Ovary (tissue), 3 donors: Measurements from ENCODE around the gene FAM53A.

Source experiments
- POLR2A ChIP-seq: fragments of 450-650 bp; IDR thresholded peaks from one replicate; pipeline ENCODE4 v1.6.1; 2017; ENCODE audit warnings: antibody characterized with exemption, mild to moderate bottlenecking, moderate library complexity
- TF ChIP-seq, protein P1 (sequence below), 3 donors: fragments of 450-650 bp in 2 of 3; fragments of 200-600 bp in 1 of 3; IDR thresholded peaks; one replicate each; pipeline versions ENCODE4 v1.5.1 to v1.8.0; 2016 to 2022; ENCODE audit warnings: antibody characterized with exemption in 3 of 3, mild to moderate bottlenecking in 1 of 3
- donor health status: DM: no; HTN: no; CAD: no.

DNA sequence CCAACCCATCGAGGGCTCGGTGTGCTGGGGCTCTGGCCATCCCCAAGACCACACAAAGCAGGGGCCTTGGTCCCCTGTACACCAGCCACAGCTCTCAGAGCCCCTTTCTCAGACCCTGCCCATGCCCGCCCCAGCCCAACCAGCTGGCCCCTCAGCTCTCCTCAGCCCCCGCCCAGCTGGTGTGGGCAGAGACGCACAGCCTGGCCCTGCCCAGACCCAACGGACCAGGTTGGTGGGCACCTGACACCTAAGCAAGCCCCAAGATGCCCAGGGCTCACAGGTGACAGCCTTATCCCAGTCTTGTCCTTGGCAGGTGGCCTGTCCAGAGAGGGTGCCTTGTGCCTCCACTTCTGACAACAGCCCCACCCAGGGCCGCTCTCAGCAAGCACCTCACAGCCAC lies 42.4 kb downstream of the FAM53A start:
- TF ChIP-seq, protein P1, sequence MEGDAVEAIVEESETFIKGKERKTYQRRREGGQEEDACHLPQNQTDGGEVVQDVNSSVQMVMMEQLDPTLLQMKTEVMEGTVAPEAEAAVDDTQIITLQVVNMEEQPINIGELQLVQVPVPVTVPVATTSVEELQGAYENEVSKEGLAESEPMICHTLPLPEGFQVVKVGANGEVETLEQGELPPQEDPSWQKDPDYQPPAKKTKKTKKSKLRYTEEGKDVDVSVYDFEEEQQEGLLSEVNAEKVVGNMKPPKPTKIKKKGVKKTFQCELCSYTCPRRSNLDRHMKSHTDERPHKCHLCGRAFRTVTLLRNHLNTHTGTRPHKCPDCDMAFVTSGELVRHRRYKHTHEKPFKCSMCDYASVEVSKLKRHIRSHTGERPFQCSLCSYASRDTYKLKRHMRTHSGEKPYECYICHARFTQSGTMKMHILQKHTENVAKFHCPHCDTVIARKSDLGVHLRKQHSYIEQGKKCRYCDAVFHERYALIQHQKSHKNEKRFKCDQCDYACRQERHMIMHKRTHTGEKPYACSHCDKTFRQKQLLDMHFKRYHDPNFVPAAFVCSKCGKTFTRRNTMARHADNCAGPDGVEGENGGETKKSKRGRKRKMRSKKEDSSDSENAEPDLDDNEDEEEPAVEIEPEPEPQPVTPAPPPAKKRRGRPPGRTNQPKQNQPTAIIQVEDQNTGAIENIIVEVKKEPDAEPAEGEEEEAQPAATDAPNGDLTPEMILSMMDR (IDR thresholded peaks at IDR 0.05) = no peak
- no peak for TF ChIP-seq POLR2A
